Right lobe of liver (tissue), 4 donors: Measurements from ENCODE around the gene SIRT1.

Source experiments
- POLR2A ChIP-seq: fragments of 450-650 bp; IDR thresholded peaks from one replicate; pipeline ENCODE4 v1.6.1; 2017; ENCODE audit warnings: antibody characterized with exemption, mild to moderate bottlenecking
- TF ChIP-seq, protein P1 (sequence below), 4 donors: fragments of 200-600 bp in 3 of 4; fragments of 450-650 bp in 1 of 4; IDR thresholded peaks; one replicate each; pipeline versions ENCODE4 v1.5.1 to v1.8.0; 2016 to 2022; ENCODE audit warnings: antibody characterized with exemption in 4 of 4, mild to moderate bottlenecking in 2 of 4
- donor health status: DM: no; HTN: no; CAD: no.
- donor health status: DM: no; HTN: no; CAD: no.
- donor health status: DM: no; HTN: yes; CAD: no.

DNA sequence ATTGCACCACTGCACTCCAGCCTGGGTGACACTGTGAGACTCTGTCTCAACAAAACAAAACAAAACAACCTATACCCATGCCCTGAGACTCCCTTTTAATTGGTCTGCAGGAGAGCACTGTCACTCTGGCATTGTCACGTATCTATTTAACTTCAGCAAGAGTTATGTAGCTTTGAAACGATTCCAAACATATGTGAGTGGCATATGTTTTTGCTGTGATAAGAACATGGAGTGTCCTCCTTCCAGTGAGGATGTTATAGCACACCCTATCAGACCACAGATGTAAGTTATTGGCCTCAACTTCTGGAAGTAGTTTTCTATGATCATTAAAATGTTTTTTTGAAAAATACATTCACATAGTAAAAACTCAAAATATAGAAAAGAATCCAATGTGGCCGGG is 30.9 kb upstream of the SIRT1 start:
- TF ChIP-seq, protein P1, sequence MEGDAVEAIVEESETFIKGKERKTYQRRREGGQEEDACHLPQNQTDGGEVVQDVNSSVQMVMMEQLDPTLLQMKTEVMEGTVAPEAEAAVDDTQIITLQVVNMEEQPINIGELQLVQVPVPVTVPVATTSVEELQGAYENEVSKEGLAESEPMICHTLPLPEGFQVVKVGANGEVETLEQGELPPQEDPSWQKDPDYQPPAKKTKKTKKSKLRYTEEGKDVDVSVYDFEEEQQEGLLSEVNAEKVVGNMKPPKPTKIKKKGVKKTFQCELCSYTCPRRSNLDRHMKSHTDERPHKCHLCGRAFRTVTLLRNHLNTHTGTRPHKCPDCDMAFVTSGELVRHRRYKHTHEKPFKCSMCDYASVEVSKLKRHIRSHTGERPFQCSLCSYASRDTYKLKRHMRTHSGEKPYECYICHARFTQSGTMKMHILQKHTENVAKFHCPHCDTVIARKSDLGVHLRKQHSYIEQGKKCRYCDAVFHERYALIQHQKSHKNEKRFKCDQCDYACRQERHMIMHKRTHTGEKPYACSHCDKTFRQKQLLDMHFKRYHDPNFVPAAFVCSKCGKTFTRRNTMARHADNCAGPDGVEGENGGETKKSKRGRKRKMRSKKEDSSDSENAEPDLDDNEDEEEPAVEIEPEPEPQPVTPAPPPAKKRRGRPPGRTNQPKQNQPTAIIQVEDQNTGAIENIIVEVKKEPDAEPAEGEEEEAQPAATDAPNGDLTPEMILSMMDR (IDR thresholded peaks at IDR 0.05): no peak
- TF ChIP-seq POLR2A: no peak
